ENCODE data around the gene ZER1. TPM values are rescaled to one million over a fixed set of nuclear protein-coding genes. Genes with fewer than 3 reads are reported as not detected.
A peak's percentile ranks its signal among the peaks of the same experiment; 100 is the strongest.

ZER1 gene
- total RNA-seq (2014; rRNA removed; shearing (Covaris generic); ENCODE audit: low replicate concordance), result 10.2 and 28.2 TPM in 2 replicates

DNA sequence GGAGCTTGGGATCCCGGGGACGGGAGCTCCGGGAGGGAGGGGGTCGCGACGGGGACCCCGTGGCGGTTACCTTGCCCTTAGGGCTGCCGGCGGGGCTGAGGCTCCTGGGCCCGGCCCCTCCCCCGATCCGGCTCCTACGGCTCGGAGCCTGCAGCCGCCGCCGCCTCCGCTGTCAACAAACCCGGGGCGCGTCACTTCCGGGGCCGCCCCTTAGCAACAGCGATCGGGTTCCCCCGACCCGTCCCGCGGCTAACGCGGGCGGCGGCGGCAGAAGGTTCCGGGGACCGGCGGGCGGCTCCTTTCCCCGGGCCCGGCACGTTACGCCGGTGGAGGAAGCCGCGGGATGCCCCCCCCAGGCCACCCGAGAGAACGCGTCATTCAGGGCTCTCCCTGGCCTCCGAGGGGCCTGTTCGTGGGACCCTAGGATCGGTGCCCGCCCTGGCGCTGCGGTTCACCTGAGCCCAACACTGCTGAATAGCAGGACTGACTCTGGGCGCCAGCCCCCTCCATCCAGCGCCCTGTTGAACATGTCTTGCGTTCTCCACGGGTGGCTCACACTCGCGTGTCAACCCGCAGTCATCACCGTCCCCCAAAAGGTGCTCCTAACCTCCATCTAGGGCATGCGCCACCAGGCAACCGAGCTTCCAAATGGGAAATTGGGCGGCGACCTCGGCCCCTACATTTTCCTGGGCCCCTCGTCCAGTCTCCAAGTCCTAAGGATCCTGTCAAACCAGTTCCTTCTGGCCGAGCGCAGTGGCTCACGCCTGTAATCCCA, at the start of gene ZER1:
TSS of gene ZER1 (minus strand) at position 183 of the 775 bp plus-strand sequence. CDS start 16,362 bp downstream, outside the sequence.
- Histone ChIP-seq H3K36me3 (no peaks in the 10 kb centered on the region), H3K27me3 (no peaks in the 10 kb centered on the region), H3K9me3 (peaks cover 7% of the 10 kb centered on the region), H3K4me3 (peak within 1 kb of the TSS; percentile 72)
- DNase-seq, result peak; percentile 93

DNA sequence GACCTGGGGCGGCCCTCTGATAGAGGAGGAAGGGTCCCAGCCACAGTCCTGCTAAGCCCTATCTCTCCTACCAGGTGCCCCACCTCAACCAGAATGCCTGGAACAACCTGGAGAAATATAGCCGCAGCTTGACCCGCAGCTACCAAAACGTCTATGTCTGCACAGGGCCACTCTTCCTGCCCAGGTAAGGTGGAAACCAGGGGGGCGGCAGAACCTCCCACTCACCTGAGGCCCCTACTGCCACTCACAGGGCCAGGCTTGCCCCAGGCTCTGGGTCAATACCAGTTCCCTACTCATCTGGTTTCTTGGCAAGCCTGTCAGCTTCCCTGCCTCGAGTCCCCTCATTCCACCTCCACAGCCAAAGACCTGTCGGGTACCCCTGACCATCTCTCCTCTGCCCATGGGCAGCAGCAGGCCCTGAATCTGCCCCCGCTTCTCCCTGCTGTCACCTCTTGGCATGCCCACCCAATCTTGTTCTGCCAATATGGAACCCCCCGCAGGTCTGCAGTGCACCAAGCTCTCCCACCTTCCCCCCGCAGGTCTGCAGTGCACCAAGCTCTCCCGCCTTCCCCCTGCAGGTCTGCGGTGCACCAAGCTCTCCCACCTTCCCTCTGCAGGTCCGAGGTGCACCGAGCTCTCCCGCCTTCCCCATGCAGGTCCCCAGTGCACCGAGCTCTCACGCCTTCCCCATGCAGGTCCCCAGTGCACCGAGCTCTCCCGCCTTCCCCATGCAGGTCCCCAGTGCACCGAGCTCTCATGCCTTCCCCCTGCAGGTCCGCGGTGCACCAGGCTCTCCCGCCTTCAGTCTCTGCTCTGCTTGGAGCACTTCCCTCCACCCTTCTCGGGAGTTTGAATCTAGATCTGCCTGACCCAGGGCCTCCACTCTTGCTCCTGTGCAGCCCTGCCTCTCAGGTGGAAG, 49.2 kb upstream of the ZER1 start:
- H3K4me3 ChIP-seq, result no peak overlapping the region
- no peaks in the 10 kb centered on the region for H3K27me3 ChIP-seq
- no peak for DNase-seq
- H3K9me3 ChIP-seq, result no peaks in the 10 kb centered on the region; the same call in 1 of the 2 replicates
- peaks cover 5% of the 10 kb centered on the region; the same call in 1 of the 2 replicates for H3K36me3 ChIP-seq

DNA sequence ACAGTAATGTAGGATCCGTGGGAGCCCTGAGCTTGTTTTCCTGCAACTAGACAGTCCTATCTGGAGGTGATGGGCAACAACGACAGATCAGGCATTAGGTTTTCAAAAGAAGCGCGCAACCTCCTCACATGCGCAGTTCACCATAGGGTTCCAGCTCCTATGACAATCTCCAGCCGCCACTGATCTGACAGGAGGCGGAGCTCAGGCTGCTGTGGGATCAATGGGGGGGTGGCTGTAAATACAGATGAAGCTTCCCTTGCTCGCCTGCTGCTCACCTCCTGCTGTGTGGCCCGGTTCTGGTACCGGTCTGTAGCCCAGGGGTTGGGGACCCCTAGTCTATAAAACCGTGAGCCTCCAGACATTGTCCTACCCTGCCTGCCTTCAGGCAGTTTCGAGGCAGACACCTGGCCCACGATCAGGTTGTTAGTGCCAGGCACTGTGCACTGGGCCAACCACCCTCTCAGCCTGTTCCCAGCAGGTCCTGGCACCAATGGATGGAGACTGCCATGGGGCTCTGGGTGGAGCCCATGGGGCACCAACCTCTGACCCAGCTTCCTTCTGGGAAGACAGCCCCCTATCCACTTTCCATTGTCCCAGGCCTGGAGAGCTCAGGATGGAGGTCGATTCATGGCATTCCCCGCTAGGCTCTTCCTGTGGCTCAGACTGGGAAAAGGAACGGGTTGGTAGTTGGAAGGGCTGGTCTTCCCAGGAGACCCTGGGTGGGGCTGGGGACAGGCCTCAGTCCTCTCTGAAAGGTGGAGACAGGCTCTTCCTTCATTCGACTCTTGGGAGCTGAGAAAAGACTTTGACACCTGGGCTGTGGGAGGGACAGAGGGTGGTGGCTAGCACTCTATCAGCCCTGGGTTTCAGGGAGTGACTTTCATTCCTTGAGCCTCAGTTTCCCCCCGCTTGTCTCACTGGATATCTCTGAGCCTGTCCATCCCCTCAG, 48.3 kb upstream of the ZER1 start:
- no peak for DNase-seq
- H3K9me3 ChIP-seq, result no peaks in the 10 kb centered on the region; the same call in 1 of the 2 replicates
- peaks cover 5% of the 10 kb centered on the region; the same call in 1 of the 2 replicates for H3K36me3 ChIP-seq
- H3K27me3 ChIP-seq, result no peaks in the 10 kb centered on the region
- no peak overlapping the region; the same call in 1 of the 2 replicates for H3K4me3 ChIP-seq

DNA sequence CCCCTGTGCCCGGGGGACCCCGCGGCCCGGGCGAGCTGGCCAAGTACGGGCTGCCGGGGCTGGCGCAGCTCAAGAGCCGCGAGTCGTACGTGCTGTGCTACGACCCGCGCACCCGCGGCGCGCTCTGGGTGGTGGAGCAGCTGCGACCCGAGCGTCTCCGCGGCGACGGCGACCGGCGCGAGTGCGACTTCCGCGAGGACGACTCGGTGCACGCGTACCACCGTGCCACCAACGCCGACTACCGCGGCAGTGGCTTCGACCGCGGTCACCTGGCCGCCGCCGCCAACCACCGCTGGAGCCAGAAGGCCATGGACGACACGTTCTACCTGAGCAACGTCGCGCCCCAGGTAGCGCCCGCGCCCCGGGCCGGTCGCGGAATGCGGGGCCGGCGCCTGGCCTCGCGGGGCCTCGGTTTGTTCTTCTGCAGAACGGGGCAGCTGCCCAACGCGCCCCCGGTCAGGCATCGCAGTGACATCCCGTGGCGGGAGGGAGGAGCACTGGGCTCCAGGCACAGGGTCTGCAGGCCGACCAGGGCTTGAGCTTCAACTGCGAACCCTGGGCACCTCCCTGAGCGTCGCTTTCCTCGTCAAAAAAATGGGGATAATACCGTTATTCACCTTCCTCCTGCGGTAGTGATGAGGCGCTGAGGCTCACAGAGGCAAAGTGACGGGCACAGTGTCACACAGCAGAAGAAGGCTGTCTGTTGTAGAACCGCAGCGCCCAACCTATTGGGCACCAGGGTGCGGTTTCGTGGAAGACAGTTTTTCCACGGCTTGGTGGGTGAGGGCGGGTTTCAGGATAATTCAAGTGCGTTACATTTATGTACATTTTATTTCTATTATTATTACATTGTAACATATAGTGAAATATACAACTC, 47.4 kb upstream of the ZER1 start:
- DNase-seq, result no peak
- H3K4me3 ChIP-seq, result peak overlapping the region; percentile 52
- no peaks in the 10 kb centered on the region; the same call in 1 of the 2 replicates for H3K9me3 ChIP-seq
- no peaks in the 10 kb centered on the region for H3K27me3 ChIP-seq
- H3K36me3 ChIP-seq, result peaks cover 5% of the 10 kb centered on the region; the same call in 1 of the 2 replicates

DNA sequence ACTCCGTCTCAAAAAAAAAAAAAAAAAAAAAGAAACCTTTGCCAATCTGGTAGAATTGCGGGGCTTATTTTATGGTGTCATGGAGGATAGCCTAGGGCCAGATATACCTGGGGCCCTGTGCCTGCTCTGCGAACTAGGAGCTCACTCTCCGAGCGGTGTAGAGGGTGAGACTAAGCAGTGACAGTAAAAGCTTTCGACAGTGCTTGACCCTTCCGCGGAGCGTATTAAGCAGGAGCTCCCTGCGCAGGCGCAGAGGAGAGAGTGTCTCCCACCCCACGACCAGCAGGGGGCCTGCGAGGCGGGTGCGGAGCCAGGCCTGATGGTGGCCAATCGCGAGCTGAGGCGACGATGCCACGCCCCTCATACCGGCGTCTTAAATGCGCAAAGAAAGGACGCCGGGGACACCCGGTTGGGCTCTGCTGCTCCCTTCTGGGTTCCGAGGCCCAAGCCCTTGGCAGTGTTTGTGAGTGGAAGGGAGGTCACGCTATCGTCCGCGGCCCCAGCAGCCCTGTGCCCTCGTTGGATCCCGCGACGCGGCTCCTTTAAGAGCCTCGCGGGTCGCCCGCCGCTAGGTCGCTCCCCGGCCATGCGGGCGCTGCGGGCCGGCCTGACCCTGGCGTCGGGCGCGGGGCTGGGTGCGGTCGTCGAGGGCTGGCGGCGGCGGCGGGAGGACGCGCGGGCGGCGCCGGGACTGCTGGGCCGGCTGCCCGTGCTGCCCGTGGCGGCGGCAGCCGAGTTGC, 46.5 kb upstream of the ZER1 start, which contains the start of gene ENDOG:
TSS of gene ENDOG (plus strand) at position 402 of the 740 bp plus-strand sequence. CDS start at position 587, 185 bp downstream.
- H3K4me3 ChIP-seq, result peak within 1 kb of the TSS; percentile 52
- no peaks in the 10 kb centered on the region; the same call in 1 of the 2 replicates for H3K9me3 ChIP-seq

DNA sequence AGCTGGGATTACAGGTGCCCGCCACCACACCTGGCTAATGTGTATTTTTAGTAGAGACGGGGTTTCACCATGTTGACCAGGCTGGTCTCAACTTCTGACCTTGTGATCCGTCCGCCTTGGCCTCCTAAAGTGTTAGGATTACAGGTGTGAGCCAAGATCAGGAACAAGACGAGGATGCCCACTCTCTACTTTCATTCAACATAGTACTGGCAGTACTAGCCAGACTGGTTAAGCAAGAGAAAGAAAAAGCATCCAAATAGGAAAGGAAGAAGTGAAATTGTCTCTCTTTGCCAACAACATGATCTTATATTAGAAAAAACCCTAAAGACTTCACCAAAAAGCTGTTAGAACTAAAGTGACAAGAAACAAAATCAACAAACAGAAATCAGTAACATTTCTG, 39.1 kb upstream of the ZER1 start:
- DNase-seq, result no peak
- H3K36me3 ChIP-seq, result peaks cover 4% of the 10 kb centered on the region
- H3K4me3 ChIP-seq, result no peak overlapping the region
- no peaks in the 10 kb centered on the region for H3K9me3 ChIP-seq
- H3K27me3 ChIP-seq, result no peaks in the 10 kb centered on the region

More for the DNA sequence above, 46.5 kb upstream of the ZER1 start, which contains the start of gene ENDOG:
- peaks cover 5% of the 10 kb centered on the region; the same call in 1 of the 2 replicates for H3K36me3 ChIP-seq
- DNase-seq, result peak; percentile 96
- no peaks in the 10 kb centered on the region for H3K27me3 ChIP-seq

DNA sequence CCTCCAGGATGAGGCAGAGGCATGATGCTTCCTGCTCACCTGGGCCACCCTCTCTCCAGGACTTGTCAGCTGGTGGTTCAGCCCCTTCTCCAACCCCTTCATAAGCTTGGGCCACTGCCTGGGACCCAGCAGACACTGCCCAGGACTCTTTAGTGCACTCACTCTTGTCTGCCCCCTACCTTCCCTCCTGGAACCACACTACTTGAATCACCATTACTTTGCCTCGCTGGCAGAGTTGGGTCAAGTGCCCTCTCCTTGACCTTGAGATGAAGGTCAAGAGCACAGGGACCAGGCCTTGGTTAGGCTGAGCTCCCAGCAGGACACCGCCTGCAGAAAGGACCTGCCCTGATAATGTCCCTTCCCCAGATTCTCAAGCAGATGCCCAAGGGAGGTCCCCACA, 38.1 kb upstream of the ZER1 start:
- H3K36me3 ChIP-seq, result peaks cover 7% of the 10 kb centered on the region
- H3K27me3 ChIP-seq, result no peaks in the 10 kb centered on the region
- no peak overlapping the region for H3K4me3 ChIP-seq
- no peaks in the 10 kb centered on the region for H3K9me3 ChIP-seq
- DNase-seq, result no peak

DNA sequence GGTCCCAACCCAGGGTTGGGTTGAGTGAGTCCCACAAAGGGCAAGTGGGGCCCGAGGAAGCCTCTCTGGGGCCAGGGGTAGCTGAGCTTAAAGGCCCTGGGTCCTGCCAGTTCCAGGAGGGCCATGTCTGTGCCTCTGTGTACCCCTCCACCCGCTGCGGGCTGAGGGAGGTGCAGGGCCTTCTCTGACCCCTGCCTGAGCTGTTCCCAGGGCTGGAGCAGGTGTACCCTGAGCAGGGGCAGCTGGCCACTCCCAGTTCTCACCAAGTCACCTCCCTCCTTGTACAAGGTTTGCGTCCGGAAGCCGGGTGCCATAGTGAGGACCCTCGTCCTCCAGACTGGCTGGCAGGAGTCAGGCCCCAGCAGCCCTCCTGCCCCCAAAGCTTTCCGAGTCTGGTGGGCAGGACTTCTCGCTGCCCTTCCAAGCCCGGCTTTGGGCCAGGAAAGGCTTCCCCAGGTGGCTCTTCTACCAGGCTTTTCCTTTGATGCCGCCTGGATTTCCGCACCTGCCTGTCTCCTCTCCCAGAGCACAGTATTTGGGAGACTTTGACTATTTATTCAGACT, 37.4 kb upstream of the ZER1 start:
- Histone ChIP-seq H3K9me3 (no peaks in the 10 kb centered on the region), H3K36me3 (peaks cover 7% of the 10 kb centered on the region), H3K4me3 (no peak overlapping the region), H3K27me3 (no peaks in the 10 kb centered on the region)
- no peak for DNase-seq

DNA sequence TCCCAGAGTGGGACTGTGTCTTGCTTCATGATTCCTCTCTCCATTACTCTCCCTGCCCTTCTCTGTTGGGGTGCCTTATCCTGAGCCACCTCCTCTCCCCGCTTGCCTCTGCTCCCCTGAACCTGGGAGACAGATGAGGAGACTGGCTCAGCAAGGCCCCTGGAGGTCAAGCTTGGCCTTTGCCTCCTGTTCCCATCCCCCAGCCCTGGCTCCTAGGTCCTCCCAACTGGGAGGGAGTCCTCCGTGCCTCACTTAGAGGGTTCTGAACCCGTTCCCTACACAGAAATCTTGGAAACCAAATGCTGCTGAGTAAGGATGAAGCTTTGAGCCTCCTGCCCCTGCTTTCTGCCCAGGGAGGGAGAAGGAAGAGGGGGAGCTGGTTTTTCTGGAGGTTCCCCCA, 36.8 kb upstream of the ZER1 start:
- DNase-seq, result no peak
- H3K9me3 ChIP-seq, result no peaks in the 10 kb centered on the region
- no peaks in the 10 kb centered on the region for H3K27me3 ChIP-seq
- H3K4me3 ChIP-seq, result no peak overlapping the region
- peaks cover 7% of the 10 kb centered on the region for H3K36me3 ChIP-seq

DNA sequence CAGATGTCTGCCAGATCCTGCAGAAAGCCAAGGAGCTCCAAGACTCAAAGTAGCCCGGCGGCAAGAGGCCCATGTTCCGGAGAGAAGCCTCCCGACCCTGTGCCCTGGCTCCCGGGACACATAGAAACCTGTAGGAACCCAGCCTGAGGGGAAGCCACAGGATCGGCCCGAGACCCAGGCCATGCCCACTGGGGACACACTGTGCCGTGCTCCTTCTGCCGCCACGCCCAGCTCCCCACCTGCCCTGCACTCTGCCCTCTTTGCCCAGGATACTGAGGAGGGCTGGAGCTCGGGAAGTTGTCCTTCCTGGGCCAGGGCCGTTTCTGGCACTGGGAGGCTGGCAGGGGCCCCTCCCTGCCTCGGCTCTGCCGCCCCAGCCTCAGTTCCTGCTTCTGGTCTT, 36.1 kb upstream of the ZER1 start:
- Histone ChIP-seq H3K4me3 (no peak overlapping the region), H3K36me3 (peaks cover 7% of the 10 kb centered on the region), H3K27me3 (no peaks in the 10 kb centered on the region), H3K9me3 (no peaks in the 10 kb centered on the region)
- DNase-seq, result no peak

DNA sequence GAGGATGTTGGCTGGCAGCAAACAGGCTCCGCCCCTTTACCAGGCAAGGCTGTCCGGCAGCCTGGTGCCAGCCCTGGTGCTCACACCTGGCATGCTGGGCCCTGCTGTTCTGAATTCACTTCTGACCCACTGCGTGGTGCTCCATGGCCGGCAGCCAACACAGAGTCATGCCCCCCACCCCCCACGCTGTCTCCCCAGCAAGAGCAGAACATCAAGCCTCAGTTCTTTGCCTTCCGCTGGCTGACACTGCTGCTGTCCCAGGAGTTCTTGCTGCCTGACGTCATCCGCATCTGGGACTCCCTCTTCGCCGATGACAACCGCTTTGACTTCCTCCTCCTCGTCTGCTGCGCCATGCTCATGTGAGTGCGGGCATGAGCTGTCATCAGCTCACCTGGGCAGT, 33.9 kb upstream of the ZER1 start:
- DNase-seq, result no peak
- Histone ChIP-seq H3K36me3 (peaks cover 10% of the 10 kb centered on the region), H3K9me3 (no peaks in the 10 kb centered on the region), H3K4me3 (no peak overlapping the region), H3K27me3 (no peaks in the 10 kb centered on the region)

DNA sequence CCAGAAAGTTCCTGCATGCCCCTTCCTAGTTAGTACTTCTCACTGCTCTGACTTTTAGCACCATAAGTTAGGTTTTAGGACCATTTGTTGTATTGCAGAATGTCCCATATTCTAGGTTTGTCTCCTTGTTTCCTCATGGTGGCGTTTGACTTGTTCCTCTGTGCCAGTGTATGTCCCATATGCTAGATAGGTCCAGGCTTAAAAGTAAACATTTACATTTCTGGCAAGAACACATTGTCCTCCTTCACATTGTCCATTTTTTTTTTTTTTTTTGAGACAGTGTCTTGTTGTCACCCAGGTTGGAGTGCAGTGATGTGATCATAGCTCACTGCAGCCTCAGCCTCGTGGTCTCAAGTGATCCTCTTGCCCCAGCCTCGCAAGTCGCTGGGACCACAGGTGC, 30.8 kb upstream of the ZER1 start:
- Histone ChIP-seq H3K4me3 (no peak overlapping the region), H3K9me3 (no peaks in the 10 kb centered on the region), H3K36me3 (peaks cover 19% of the 10 kb centered on the region), H3K27me3 (no peaks in the 10 kb centered on the region)
- DNase-seq, result no peak

DNA sequence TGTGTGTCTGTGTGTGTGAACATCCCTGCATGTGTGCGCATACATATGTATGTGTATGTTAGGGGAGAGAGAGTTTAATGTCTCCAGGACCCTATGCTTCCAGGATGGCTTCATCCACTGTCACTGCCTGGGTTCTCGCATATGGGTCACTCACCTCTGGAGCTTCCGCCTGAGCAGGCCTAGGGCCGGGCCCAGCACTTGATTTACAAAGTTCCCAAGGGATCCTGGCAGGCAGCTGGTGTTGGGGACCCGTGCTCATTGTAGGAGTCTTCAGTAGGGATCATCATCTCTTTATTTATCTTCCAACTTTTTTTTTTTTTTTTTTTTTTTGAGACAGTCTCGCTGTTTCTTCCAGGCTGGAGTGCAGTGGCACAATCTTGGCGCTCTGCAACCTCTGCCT, 28.3 kb upstream of the ZER1 start:
- Histone ChIP-seq H3K27me3 (no peaks in the 10 kb centered on the region), H3K9me3 (no peaks in the 10 kb centered on the region), H3K4me3 (no peak overlapping the region), H3K36me3 (peaks cover 18% of the 10 kb centered on the region)
- DNase-seq, result no peak

DNA sequence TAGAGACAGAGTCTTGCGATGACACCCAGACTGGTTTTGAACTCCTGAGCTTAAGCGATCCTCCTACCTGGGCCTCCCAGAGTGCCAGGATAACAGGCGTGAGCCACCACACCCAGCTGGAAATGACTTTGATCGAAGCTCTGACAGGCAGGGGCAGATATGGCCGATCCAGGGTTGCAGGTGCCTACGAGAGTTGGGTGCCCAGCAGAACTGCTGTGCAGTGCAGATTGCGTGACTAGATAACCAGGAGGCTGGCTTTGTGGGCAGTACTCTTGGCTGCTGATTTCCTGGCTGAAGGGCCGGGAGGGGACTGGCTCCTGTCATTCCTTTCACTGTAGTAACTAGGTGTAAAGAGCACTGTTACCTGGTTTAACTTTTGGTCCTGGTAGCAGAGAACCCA, 27.2 kb upstream of the ZER1 start:
- Histone ChIP-seq H3K36me3 (peaks cover 18% of the 10 kb centered on the region), H3K27me3 (no peaks in the 10 kb centered on the region), H3K4me3 (no peak overlapping the region), H3K9me3 (no peaks in the 10 kb centered on the region)
- no peak for DNase-seq
